NCI-H2029 (cell line): ENCODE data around the gene RMI2.

Source experiments
- DNase-seq: peaks from one replicate; lab custom pipeline; 2025; lab: John Stamatoyannopoulos, UW

Gene RMI2

DNA sequence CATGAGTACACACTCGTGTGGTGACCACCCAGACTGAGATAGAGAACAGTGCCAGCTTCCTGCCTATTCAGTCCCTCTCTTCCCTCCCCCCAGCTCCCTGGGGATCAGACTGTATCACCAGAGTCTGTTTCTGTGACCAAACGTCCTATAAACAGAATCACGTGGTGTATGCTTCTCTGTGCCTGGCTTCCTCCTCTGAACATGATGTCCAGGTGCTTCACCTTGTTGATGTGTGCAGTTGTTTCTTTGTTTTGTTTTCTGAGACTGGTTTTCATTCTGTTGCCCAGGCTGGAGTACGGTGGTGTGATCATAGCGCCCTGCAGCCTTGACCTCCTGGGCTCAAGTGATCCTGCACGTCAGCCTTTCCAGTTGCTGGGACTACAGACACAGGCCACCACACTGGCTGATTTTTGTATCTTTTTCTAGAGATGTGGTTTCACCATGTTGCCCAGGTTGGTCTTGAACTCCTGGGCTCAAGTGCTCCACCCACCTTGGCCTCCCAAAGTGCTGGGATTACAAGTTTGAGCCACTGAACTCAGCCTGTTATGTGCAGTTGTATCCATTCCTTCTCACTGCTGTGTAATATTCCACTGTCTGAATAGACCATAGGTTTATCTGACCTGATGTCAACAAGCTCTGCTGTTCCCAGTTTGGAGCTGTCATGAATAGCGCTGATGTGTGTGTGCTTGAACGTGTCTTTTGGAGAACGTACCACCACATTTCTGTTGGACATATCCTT lies 35.2 kb upstream of the RMI2 start:
- peak; percentile 78 for DNase-seq

DNA sequence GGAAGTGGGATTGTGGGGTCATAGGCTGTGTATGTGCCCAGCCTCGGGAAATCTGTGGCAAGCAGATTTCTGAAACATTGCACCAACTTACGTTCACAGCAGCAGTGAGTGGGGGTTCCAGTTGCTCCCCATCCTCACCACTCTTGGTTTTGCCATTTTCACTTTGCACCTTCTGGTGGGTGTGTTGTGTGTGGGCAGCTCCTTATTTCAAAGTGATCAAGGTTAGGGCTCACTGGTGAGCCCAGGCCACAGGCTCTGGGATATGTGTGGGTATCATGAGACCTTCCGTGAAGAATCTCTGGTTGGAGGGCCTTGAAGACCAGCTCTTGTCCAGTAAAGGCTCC lies 34.7 kb upstream of the RMI2 start:
- DNase-seq: no peak

DNA sequence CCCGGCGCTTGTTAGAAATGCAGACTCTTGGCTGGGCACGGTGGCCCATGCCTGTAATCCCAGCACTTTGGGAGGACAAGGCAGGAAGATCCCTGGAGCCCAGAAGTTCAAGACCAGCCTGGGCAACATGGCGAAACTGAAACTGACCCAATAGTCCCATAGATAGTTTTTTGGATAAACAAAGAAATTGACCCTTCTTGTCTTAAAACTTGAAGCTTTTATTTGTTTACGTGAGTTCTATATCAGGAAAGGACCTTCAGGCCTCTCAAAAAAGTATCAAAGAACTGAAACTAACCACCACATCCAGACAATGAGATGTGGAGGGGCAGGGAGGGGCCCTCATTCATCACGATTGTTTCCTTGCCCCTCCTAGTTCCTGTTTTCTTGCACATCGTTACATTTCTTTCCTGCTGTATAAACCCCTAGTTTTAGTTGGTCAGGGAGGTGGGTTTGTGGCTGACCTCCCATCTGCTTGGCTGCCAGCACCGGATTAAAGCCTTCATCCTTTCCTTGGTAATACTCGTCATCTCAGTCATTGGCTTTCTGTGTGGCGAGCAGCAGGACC lies 34.2 kb upstream of the RMI2 start:
- DNase-seq: no peak

DNA sequence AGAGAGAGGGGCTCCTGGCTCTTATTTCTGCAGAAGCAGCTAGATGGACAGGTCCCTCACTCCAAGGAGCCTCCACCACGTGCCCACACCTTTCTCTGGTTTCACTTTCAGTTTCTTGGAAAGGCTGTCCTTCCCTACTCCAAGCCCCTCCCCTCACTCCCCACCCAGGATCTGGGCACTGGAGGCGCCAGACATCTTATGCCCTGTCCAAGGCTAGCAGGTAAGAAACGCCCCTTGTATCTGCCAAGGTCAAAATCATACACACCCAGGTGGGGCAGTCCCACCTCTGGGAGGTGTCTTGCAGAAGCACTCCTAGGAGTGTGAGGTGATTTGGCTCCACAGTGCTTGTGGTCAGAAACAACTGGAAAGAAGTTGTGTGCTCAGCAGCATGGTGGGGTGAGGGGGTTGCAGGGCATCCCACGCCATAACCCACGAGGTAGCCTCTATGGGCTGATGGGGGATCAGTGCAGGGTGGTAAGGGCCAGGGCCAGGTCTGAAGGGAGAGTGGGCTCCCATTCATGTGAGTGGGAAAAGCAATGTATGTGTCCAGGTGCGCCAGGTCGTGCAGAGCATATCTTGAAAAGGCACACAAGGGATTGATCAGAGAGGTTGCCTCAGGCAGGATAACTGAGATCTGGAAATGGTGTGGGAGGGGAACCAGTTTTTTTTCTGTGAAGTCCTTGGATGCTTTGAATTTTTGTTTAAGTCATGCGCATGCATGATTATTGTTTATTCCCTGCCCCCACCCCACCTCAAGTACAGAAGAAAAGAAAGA lies 32.4 kb upstream of the RMI2 start:
- peak; percentile 68 for DNase-seq

DNA sequence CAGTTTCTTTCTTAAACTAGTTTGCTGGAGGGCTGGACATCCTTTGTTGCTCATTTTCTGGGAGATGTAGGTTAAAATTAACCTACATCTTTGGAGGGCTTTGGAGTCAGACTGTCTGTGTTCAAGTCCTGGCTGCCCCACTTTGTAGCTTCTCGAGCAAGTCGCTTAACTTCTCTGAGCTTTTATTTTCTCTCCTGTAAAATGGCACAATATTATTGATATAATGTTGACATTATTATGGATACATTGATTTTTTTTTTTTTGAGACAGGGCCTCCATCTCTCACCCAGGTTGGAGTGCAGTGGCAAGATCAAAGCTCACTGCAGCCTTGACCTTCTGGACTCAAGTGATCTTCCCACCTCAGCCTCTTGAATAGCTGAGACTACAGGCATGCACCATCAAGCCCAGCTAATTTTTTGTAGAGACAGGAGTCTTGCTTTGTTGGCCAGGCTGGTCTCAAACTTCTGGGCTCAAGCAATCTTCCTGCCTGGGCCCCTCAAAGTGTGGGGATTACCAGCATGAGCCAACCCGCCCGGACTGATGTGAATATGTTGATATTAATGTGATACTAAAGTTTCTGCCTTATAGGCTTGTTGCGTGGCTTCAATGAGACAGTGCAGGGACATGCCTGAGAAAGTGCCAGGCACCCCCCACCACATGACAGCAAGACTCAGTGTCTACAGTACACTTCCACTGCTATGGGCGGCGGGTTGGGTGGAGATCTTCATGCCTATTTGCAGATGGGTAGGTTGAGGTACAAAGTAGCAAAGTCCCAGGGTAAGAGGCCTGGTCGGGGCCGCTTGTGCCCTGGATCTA lies 31.6 kb upstream of the RMI2 start:
- DNase-seq: no peak

DNA sequence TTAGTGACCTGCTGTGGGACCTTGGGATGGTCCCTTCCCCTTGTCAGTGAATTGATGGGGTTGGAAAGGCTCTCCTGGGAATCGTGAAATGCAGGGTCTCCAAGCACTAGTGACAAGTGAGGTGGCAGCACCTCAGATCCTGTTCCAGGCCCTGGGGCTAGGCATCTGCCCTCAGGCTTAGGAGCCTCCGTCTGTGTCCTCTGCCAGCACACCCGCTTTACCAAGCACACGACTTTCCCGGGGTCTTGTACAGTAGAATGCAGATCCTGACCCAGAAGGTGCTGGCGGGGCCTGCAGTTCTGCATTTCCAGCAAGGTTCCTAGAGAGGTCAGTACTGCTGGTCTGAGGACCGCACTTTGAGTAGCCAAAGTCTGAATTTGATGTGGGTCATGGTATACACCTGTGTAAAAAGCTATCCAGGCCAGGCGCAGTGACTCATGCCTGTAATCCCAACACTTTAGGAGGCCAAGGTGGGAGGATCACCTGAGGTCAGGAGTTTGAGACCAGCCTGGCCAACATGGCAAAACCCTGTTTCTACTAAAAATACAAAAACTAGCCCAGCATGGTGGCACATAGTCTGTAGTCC lies 30.9 kb upstream of the RMI2 start:
- DNase-seq: no peak

DNA sequence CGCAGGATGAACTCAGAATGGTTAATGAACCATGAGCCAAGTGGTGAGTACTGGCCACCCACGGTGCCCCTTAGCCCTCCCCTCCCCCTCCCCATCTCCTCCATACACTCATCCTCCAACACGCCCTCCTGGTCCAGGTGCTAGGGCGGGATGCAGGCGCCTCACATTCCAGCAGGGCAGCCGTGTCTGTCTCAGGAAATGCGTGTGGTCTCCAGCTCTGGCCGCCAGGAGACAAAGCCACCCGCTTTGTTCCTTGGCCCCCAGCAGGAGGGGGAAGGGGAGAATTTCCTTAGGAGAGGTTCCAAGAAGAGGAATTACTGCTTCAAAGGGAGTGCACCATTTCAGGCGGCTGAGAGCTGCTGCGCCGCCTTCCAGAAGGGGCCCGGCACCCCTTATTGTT lies 29.7 kb upstream of the RMI2 start:
- no peak for DNase-seq

DNA sequence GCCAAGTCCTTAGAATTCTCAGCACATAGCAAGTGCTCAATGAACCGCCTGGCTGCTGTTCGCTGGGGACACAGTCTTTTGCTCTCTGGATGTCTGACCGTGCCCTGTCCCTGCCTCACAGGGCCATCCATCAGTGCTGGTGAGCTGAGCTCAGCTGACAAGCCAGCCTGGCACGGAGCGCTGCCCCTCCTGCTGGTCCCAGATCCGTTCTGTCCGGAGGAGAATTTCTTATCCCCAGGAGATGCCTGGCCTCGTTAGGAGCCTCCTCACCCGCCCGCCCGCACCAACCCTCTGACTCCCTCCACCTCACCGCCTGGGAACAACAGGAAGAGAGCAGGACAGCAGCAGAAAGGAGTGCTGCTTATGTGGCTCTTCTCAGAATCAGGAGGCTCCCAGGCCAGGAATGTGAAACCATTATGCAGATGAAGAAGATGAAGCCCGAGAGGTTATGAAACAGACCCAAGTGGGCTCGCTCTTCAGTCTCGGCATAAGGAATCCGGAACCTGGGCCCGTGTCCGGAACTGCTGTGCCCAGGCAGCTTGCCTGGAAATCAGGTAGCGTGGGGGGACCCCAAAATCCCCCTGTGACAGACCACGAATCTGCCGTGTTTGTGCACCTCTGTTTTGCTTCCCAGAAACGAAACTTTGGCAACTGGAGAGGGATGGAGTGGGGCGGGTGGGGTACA lies 28.8 kb upstream of the RMI2 start:
- DNase-seq: no peak

DNA sequence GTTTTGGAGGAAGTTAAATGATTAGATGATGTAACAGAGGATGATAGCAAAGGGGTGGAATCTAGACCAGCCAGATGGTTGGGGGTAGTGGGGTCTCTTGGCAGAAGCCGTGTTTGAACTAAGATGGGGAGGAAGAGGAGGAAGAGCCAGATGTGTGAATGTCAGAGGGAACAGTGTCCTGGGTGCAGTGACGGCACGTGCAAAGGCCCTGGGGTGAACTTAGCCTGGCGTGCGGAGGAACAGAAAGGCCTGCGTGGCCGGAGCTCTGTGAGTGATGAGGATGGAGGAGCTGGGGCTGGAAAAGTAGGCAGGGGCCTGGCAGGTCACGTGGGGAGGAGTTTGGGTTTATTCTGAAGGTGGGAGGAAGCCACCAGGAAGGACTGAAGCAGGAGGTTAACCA lies 26.4 kb upstream of the RMI2 start:
- DNase-seq: no peak

DNA sequence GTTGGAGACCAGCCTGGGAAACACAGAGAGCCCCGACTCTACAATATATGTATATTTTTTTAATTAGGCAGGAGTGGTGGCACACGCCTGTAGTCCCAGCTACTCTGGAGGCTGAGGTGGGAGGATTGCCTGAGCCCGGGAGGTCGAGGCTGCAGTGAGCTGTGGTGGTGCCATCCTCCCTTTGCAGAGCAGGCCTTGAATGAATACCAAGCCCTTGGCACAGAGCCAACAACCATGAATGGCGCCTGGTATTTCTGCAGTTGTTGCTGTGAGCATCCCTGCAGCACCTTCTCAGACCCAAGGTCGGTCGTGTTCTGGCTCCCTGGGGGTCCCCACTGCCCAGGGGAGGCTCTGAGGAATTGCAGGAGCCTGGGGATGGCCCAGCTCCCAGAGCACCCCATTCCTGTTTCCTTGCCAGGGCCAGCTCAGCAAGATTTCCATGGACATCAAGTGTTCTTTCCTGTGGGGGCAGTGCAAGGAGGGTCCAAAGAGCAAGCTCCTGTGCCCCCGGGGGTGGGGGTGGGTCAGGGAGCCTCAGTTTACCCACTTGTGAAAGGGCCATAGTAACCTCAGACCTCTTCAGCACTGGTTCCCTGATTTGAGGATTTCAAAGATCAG lies 25.6 kb upstream of the RMI2 start:
- DNase-seq: peak; percentile 24

DNA sequence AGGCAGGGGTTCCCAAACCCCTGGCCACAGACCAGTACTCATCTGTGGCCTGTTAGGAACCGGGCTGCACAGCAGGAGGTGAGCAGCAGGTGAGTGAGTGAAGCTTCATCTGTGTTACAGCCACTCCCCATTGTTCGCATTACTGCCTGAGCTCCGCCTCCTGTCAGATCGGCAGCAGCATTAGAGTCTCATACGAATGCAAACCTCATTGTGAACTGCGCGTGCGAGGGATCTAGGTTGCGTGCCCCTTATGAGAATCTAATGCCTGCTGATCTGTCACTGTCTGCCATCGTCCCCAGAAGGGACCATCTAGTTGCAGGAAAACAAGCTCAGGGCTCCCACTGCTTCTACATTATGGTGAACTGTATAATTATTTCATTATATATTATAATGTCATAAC lies 25.1 kb upstream of the RMI2 start:
- no peak for DNase-seq

DNA sequence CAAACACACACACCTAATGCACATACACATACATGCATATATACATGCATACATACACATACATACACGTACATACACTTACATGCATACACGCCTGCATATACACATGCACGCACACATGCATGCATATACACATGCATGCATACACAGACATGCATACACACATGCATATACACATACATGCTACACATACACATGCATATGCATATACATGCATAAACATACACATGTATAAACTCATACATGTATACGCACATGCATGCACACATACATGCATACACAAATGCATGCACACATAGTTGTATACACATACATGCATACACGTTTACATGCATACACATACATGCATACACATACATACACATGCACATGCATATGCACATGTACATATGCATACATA lies 23.6 kb upstream of the RMI2 start:
- no peak for DNase-seq

DNA sequence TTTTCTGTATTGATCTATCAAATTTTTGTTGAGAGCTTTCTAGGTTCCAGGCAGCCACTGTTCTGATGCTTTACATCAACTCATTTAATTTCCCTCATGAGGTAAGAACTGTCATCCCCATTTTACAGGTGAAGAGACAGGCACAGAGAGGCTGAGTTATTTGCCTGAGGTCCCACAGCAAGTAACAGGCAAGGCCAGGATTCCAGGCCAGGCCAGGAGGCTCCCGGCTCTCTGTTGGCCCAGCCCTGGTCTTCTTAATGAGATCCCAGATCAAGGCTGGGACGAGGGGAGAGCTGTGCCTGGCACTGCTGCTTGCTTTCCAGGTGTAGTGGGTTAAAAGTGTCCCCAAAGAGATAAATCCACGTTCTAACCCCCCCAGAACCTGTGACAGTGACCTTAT lies 22.4 kb upstream of the RMI2 start:
- DNase-seq: no peak

DNA sequence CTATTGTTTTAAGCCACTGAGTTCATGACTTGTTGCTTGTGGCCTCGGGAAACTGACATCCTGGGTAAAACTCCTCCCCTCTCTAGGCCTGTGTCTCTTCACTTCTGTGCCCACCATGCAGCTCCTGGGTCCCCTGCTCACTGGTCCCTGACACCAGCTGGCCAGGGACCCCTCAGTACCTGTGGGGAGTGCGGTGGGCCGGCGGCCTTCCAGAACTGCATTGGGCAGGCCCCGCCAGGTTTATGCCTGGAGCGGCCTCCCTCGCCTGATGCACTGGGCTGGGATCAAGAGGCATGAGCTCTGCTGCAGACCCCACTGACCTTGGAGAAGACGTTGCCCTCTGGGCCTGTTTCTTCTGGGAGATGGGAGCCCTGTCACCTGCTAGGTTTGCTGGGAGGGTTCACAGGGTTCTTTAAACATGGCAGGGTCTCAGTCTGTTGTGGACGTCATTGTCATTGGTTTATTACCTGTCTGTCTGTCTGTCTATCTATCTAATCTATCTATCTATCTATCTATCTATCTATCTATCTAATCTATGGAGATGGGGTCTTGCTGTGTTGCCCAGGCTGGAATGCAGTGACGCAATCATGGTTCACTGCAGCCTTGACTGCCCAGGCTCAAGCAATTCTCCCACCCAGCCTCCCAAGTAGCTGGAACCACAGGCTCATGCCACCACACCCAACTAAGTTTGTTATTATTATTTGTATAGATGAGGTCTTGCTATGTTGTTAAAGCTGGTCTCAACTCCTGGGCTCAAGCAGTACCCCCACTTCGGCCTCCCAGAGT lies 21.5 kb upstream of the RMI2 start:
- no peak for DNase-seq

DNA sequence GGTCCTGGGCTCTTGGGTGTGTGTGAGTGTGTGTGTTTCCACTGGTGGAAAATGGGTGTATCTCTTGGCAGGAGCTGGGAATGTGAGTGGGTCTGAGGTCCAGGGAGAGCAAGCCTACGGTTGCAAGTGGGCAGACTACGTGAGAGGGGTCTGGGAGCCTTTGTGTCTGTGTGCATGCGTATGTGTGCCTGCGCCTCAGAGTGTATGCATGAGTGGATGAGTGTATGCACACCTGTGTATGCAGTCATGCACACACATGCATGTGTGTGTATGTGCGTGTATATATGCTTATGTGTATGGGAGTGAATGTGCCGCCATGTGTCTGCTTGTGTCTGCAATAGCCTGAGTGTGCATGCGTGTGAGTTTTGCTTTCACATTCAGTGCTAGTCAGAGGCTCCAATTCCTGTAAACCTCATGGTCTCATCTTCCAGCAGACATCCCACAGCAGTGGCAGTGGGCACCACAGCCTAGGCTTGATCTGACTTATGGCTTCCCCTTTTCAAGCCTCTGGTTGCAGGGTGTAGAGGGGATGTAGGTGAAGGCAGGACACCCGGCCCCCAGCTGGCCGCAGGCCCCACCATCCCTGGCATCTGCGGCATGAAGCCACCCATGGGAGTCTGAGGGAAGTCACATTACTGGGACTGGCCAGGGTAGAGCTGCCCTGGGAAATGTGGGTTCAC lies 19.7 kb upstream of the RMI2 start:
- DNase-seq: no peak

DNA sequence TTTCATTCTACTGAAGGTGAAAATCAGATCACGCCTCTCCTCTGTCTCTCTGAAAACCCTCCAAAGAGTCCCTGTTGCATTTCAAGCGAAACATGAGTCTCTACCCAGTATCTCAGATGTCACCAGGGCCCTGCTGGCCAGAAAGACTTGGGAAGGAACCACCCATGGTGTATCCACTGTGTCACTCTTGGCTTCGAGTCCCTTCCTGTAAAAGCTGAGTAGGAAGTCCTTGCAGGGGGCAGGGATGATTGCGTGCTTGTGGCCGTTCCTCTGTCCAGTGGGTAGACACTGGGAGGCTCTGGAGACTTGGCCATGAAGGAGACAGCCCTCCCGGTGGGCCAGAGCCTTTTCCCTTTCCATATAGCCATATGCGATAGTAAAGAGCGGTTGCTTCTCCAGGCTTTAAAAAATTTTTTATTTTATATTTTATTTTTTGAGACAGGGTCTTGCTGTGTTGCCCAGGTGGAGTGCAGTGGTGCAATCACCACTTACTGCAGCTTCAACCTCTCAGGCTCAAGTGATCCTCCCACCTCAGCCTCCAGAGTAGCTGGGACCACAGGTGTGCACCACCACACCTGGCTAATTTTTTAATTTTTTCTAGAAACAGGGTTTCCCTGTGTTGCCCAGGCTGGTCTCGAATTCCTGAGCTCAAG lies 19.0 kb upstream of the RMI2 start:
- no peak for DNase-seq

DNA sequence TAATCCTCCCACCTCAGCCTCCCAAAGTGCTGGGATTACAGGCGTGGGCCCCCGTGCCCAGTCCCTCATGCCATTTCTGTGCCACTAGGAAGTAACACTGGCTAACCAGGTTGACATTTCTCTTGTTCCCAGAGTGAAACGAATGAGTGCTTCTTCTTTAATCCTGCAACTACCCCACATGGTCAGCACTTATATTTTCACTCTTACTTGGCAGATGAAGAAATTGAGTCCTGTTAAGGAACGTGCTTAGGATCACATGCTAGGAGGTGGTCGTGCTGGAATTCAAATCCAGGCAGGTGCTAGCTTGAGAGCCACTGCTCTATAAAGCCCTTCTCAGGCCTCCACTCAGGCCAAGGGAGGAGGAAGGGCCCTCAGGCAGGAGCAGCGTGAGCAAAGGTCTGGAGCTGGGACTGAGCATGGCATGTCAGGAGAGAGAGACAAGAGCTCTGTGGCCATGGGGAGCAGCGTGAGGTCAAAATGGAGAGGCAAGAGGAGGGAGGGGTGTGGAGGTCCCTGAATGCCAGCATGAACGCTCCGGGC lies 18.5 kb upstream of the RMI2 start:
- no peak for DNase-seq

DNA sequence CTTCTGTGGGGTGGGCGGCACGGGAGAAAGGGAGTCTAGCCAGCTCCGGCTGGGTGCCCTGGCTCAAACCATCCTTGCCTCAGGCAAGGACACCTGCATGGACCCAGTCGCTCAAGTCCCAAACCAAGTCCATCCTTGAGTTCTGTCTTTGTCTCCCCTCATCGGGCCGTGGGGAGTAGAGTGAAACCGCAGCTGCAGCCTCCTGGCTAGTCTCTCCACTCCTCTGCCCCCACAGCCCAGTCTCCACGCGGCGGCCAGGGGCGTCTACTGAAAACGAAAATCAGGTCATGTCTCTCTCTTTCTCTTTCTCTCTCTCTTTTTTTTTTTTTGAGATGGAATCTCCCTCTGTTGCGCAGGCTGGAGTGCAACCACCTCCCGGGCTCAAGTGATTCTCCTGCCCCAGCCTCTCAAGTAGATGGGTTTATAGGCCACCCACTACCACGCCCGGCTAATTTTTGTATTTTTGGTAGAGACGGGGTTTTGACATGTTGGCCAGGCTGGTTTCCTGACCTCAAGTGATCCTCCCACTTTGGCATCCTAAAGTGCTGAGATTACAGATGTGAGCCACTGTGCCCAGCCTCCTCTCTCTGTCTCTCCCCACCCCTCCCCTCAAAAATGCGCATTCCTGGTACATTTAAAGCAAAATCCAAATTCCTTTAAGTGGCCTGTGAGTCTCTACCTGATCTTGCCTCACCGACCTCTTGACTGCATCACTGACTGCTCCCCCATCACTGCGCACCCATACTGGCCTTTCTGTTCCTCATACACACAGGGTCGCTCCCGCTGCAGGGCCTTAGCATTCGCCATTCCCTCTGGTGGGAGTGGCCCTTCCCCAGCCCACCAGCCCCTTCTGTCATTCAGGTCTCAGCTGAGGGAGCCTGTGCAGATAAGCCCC lies 17.7 kb upstream of the RMI2 start:
- DNase-seq: no peak
